Neutrophil (primary cell): Measurements from ENCODE around the gene CECR2.

ENCODE experiments used
- H3K27ac ChIP-seq: fragments of 200-600 bp; sonication (generic); 2 replicates; pipeline ENCODE4 v1.5.1; 2016; ENCODE audit warnings: mild to moderate bottlenecking, moderate library complexity
- H3K27me3 ChIP-seq: fragments of 200-600 bp; sonication (generic); 2 replicates; pipeline ENCODE4 v1.6.0; 2016; ENCODE audit warnings: mild to moderate bottlenecking
- H3K36me3 ChIP-seq: fragments of 200-600 bp; sonication (generic); 2 replicates; pipeline ENCODE4 v1.5.1; 2017
- H3K4me1 ChIP-seq, 2 experiments: fragments of 200-600 bp in 1 of 2; sonication (generic) in 1 of 2; 1 replicate in 1 of 2; 2 replicates in 1 of 2; pipeline versions ENCODE4 v1.5.1 to v1.6.1; 2013 to 2016; ENCODE audit warnings: low read depth in 1 of 2, low read length in 1 of 2, mild to moderate bottlenecking in 1 of 2, moderate library complexity in 1 of 2; ENCODE audit not compliant: control insufficient read depth in 1 of 2, insufficient read depth in 1 of 2
- H3K4me3 ChIP-seq, 2 experiments: fragments of 200-600 bp in 1 of 2; sonication (generic) in 1 of 2; 1 replicate in 1 of 2; 2 replicates in 1 of 2; pipeline ENCODE4 v1.5.1; 2013 to 2016; ENCODE audit warnings: low read depth in 1 of 2, low read length in 1 of 2, mild to moderate bottlenecking in 1 of 2, moderate library complexity in 1 of 2
- H3K9me3 ChIP-seq: fragments of 200-600 bp; sonication (generic); 2 replicates; pipeline ENCODE4 v1.5.1; 2016
- TF ChIP-seq, protein P1 (sequence below): fragments of 200-600 bp; sonication (generic); IDR thresholded peaks from 2 replicates; pipeline ENCODE4 v1.5.1; 2016; ENCODE audit warnings: antibody characterized with exemption

Gene CECR2

DNA sequence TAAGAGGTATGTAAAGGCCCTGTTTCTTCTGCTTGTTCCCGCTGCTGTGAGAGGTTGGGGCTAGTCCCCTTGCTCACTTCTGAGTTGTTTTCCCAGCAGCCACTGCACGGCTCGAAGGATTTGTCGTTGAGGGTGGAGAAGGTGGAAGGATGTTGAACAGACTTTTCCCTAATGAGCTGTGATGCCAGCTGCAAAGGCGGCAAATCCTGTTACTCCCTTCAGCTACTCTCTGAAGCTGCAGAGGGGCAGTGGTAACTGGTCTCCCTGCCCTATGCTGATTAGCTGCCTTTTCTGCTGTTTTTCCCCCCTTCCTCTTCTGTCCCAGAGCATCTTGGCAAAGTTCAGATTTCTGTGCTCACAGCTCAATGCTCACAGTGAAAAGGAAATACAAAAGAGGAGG lies 103.7 kb downstream of the CECR2 start:
- no peaks in the 10 kb centered on the region for H3K9me3 ChIP-seq
- TF ChIP-seq, protein P1, sequence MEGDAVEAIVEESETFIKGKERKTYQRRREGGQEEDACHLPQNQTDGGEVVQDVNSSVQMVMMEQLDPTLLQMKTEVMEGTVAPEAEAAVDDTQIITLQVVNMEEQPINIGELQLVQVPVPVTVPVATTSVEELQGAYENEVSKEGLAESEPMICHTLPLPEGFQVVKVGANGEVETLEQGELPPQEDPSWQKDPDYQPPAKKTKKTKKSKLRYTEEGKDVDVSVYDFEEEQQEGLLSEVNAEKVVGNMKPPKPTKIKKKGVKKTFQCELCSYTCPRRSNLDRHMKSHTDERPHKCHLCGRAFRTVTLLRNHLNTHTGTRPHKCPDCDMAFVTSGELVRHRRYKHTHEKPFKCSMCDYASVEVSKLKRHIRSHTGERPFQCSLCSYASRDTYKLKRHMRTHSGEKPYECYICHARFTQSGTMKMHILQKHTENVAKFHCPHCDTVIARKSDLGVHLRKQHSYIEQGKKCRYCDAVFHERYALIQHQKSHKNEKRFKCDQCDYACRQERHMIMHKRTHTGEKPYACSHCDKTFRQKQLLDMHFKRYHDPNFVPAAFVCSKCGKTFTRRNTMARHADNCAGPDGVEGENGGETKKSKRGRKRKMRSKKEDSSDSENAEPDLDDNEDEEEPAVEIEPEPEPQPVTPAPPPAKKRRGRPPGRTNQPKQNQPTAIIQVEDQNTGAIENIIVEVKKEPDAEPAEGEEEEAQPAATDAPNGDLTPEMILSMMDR: no peak
- H3K4me1 ChIP-seq: peaks cover 15 to 17% of the 10 kb centered on the region in 2 experiments
- no peaks in the 10 kb centered on the region for H3K36me3 ChIP-seq
- H3K27ac ChIP-seq: no peak overlapping the region
- no peak overlapping the region for H3K4me3 ChIP-seq
- H3K27me3 ChIP-seq: peaks cover 71% of the 10 kb centered on the region

DNA sequence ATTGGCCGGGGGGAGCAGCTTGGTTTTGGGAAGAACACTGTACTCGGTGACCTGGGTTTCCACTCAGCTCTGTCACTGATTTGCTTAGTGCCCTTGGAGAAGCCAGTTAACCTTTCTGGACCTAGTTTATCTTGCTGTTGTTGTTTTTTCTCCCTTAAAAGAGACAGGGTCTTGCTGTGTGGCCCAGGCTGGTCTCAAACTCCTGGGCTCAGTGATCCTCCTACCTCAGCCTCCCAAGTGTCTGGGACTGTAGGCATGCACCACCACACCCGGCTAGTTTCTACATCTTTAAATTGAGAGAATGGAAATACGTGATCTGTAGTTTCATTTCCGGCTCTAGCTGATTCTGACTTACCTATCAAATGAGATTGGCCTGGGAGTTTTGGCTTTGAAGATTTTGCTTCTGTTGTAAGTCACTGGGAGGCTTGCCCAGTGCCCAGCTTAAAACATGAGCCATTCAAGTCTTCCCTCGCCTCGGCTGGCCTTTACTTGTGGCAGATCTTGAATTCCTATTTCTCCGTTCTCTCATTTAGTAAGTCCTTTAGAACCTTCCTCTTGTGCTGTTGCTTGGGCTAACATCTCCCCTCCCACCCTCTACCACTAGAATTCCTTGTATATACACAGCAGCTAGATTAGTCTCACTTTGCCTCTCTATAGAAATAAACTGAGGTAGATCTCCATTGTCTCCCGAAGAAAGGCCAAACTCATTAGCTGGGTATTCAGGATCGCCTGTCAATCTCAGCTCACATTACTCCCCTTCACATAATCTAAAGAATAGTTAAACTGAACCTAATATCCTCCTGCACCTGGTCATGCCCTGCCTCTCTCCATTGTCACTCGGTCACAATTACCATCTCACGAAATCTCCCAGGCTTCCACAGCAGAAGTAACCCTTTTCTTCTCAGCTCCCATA lies 106.3 kb downstream of the CECR2 start:
- peaks cover 16 to 18% of the 10 kb centered on the region in 2 experiments for H3K4me1 ChIP-seq
- peaks cover 55% of the 10 kb centered on the region for H3K27me3 ChIP-seq
- H3K36me3 ChIP-seq: no peaks in the 10 kb centered on the region
- TF ChIP-seq, protein P1: no peak
- no peaks in the 10 kb centered on the region for H3K9me3 ChIP-seq
- no peak overlapping the region for H3K27ac ChIP-seq
- no peak overlapping the region for H3K4me3 ChIP-seq

DNA sequence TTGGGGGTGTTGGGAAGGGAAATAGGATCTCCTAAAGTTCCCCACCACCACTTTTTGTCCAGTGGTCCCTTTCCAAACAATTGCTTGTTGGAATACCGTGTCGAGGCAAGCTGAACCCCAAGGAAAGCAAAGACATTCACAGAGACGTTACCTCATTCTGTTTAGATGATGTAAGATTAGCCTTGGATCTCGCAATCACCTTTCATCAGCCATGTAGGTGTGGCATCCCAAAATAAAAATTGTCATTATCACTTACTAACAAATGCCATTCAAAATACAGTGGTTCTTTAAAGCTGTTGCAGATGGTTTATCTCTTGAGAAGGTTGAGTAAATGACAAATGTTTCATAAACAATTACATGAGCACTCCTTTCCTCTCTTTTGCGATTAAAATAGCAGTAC lies 107.6 kb downstream of the CECR2 start:
- Histone ChIP-seq H3K9me3 (no peaks in the 10 kb centered on the region), H3K27ac (peak overlapping the region; percentile 68), H3K4me3 (no peak overlapping the region), H3K36me3 (no peaks in the 10 kb centered on the region), H3K27me3 (peaks cover 43% of the 10 kb centered on the region), H3K4me1 (peaks cover 16 to 18% of the 10 kb centered on the region in 2 experiments)
- TF ChIP-seq, protein P1: no peak

DNA sequence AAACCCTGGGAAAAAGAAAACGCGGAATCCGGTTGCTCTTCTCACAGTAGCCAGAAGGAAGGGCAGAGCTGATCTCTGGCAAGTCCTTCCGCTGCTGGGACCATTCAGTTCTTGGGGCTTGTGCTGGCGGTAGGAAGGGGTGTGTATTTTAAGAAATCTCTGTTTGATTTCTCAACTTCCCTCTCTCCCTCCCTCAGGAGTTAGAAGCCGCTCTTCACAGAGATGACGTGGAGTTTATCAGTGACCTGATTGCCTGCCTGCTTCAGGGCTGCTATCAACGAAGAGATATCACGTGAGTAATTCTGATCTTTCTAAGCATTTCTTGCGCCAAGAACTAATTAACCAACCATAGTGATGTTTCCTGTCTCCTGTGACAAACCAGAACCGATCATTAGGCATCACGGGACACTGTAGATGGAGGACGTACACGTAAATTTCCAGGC lies 108.2 kb downstream of the CECR2 start:
- Histone ChIP-seq H3K9me3 (no peaks in the 10 kb centered on the region), H3K36me3 (no peaks in the 10 kb centered on the region), H3K4me3 (peak overlapping the region in 1 of 2 experiments; percentile 19), H3K4me1 (peaks cover 16 to 18% of the 10 kb centered on the region in 2 experiments), H3K27ac (peak overlapping the region; percentile 68), H3K27me3 (peaks cover 37% of the 10 kb centered on the region)
- TF ChIP-seq, protein P1: no peak

DNA sequence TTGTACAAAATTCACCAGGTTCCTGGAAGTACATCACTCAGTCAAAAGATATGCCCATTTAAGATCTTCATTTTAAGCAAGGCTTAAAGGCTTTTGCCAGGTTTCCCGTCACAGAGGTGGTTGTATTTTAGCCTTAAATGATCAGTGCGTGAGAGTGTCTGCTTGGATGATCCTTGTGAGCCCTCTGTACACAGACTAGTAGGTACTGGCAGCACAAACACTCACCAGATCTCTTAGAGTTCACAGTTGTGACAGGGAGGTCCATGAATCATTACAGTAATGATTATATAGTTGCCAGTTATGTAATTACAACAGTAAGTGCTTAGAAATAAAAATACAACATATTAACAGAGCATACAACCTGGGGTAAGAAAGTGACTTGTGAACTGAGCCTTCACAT lies 109.9 kb downstream of the CECR2 start:
- no peak overlapping the region for H3K27ac ChIP-seq
- H3K36me3 ChIP-seq: no peaks in the 10 kb centered on the region
- TF ChIP-seq, protein P1: no peak
- peaks cover 20% of the 10 kb centered on the region for H3K27me3 ChIP-seq
- peaks cover 25 to 28% of the 10 kb centered on the region in 2 experiments for H3K4me1 ChIP-seq
- no peaks in the 10 kb centered on the region for H3K9me3 ChIP-seq
- no peak overlapping the region for H3K4me3 ChIP-seq
